NCI-H82 treated with DMSO at 0.1 percent for 48 hours (cell line): ENCODE results near the gene TEFM.
"Not testable (repeated sequence)": the region's sequence is repeated elsewhere in the genome, so short reads cannot be mapped to it uniquely, and the experiment has no call there.

Experiments
- DNase-seq: peaks from one replicate; lab custom pipeline; 2025; ENCODE audit not compliant: unreplicated experiment; lab: John Stamatoyannopoulos, UW

TEFM gene, protein sequence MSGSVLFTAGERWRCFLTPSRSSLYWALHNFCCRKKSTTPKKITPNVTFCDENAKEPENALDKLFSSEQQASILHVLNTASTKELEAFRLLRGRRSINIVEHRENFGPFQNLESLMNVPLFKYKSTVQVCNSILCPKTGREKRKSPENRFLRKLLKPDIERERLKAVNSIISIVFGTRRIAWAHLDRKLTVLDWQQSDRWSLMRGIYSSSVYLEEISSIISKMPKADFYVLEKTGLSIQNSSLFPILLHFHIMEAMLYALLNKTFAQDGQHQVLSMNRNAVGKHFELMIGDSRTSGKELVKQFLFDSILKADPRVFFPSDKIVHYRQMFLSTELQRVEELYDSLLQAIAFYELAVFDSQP

DNA sequence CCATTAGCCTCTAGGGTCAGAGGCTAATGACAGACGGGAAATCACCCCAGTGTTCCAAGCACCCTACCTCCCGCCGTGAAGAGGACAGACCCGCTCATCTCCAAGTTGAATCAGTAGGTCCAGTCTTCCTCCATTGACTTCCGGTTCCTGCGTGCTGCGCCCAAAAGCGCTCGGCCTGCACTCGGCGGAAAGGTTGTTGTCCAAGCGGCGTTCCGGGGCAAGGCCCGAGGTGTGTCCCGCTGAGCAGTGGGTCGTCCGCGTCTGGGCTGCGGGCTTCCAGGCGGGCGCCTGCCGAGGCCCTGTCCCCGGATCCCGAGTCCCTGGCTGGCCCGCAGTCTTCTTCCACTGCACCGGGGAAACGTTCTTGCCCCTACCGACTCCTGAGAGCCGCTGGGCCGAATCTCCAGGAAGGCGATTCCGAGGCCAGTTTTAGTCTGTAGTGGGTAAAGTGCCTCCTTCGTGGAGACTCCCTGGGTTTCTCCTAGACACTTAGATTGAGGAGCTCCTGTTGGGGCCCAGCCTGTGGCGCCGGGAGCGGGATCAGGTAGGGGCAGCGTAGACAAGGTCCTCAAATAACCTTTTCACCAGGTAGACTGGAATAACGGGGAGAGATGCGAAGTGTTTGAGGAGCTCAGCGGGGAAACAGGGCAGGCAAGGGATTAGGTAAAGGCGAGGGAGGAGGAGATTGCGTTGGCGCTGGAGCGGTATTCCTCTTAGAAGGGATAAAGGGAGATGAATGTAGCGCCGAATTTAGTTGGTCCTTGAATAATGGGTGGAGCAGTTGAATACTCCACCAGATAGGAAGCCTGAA is at the start of gene TEFM:
Gene TEFM, minus strand, starts transcription at position 138 of the 811 bp plus-strand sequence. Its CDS starts 40 bp downstream, at position 98.
- DNase-seq, result peak; percentile 81

DNA sequence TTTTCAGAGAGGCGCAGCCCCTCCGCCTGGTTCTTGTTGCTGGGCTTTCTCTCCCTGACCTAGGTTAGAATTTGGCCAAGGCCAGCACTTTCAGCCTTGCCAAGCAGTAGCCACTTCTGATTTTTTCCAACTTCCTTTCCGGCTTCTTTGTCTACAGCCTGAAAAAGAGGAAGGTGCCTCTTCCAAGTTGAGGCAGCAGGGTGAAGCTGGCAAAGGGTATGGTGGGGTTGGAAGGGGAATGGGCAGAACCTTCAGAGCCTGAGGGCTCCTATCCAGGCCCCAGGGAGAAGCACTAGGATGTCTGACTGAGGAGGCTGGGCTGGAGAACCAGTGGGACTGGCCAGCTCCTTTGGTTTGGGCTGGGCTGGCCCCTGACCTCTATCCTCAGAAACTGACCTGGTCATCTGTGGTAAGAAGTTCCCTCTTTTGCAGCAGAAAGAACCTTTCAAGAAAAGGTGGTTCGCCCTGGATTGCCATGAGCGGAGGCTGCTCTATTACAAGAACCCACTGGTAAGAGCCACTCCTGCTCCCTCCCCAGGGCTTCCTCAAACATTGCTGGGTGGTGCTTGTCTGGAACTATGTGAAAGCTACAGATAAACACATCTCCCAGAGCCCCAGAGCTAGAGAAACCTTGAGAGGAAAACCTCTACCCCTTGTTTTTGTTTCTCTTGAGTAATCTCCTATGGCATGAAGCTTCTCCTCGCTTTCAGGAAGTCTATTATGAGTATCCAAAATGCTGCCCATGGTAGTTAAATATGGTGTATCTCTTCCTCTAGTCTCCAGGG is 48.2 kb upstream of the TEFM start:
- no peak for DNase-seq

DNA sequence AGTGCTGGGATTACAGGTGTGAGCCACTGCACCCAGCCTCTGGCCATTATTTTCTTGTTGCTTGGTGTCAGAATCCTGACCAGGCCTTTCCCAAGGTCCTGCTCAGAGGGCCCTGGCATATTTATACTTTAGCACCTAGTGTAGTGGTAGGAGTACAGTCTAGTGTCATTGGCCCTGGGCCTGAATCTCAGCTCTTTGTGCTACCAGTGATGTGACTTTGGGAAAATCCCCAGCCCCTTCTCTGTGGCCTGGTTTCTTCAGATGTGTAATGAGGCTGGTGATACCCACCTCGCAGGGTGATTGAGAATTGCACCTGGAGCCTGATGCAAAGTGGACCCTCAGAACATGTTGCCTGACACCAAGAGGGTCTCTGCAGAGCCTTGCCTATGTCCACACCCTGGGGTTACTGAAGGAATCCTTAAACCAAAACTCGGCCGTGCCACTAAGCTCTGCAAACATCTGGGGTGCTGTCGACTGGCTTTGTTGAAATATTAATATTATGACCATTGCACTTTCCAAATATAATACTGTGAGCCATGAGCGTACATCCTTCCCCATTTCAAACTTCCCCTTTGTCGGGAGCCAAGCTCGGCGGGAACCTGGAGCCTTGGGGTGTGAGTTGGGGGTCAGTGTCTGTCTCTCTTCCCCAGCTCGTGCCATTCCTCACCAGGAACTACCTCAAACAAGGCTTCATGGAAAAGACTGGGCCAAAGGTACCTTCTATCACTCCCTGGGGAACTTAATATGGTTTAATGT is 46.8 kb upstream of the TEFM start:
- DNase-seq, result no peak

DNA sequence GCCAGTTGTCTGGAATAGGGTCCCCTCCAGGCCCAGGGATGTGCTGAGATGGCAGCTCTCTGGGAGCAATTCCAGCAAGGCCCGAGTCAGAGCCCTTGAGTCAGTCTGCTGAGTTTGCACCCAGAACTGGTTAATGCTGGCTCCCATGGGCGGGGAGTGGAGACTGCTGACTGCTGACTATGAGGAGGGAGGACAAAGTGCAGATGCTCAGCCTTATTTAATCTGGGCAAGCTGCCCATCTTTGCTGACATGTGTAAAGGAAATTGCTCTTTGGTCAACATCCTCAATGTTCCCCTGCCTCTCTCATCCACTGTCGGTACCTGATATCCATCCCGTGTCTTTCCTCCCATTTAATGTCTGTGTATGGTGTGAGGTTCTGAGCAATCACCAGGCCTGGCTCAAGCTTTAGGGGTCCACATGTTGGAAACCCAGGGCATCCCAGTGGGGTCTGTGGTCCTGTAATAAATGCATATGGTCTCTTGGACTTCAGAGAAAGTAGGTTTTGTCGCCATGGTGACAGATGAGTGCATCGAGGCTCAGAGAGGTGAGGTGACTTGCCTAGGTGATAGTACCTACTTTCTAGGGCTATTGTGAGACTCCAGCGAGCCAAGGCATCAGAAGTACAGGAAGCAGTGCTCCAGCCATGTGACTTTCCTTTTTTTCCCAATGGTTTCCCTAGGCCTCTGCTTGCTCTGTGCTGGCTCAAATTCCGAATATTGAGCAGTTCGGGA is 44.8 kb upstream of the TEFM start:
- DNase-seq, result no peak

DNA sequence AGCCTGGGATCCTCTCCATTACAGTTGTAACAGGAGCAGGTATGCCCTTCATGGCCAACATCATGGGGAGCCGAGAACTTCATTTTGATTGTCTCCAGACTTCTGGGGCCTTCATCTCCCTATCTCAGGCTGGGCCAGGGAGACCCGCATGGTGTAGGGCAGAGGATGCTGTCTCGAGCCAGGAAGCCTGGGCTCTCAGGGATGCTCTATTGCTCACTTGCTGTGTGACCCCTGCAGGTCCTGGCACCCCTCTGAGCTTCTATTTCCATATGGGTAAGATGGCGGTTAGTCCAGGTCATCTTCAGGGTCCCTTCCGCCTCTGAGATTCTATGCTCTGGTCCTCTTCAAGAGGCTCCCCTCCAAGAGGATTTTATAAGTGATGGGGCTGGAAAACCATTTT is 44.2 kb upstream of the TEFM start:
- no peak for DNase-seq

DNA sequence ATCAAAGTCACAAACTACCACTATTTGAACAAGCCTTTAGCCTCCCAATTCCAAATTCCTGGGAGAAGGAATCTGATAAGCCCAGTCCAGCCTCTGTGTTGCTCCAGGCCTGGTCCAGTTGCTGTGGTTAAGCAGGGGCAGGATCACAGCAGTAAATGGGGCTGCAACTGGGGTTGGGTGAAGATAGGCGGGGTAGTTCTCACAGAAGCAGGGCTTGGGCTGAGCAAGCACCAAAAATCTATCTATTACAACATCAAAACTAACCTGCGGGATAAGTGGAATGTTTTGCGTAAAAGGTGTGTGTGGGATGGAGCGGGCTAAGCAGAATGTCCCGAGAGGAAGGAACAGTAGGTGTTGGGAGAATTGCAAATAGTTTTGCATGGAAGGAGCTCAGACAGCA is 41.8 kb upstream of the TEFM start:
- no peak for DNase-seq

DNA sequence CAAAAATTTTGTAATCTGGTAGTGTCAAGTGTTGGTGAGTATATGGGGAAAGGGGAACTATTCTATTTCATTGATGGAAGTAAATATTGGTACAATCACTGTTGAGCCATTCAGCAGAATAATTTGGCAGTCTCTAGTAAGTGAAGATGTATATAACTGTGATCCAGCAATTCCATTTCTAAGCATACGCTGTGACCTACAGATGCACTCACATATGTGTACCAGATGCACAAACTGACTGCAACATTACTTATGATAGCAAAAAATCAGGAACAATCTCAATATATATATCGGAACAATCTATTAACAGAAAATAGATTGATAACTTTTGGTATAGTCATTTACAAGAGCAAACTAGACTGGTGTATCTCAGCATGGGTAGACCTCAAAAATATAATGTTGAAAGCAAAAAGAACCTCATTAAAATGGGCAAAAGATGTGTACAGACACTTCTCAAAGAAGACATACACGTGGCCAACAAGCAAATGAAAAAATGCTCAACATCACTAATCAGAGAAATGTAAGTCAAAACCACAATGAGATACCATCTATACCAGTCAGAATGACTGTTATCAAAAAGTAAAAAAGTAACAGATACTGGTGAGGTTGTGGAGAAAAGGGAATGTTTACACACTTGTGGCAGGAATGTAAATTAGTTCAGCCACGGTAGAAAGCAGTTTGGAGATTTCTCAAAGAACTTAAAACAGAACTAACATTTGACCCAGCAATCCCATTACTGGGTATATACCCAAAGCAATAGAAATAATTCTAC is 36.5 kb upstream of the TEFM start:
- no peak for DNase-seq

DNA sequence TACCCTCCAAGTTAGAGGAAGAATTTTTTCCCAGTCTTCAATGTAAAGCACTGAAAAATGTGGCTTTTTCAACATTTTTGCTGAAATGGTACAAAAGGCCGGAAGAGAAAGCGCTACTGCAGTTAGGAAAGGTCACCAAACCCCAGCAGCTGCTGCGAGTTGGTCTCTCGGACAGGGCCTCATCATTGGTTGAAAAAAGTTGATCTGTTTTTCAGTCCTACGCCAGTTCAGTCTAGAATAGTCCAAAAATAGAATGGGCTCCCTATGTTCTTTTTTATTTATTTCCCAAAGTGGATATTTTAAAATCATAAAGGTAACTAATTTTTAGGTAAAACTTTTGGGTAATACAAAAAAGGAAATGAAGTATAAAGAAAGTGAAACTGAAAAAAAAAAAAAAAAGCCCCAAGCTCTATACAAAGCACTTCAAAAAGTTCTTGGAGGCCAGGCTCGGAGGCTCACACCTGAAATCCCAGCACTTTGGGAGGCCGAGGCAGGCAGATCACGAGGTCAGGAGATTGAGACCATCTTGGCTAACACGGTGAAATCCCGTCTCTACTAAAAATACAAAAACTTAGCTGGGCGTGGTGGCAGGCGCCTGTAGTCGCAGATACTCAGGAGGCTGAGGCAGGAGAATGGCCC is 33.1 kb upstream of the TEFM start:
- DNase-seq, result no peak

DNA sequence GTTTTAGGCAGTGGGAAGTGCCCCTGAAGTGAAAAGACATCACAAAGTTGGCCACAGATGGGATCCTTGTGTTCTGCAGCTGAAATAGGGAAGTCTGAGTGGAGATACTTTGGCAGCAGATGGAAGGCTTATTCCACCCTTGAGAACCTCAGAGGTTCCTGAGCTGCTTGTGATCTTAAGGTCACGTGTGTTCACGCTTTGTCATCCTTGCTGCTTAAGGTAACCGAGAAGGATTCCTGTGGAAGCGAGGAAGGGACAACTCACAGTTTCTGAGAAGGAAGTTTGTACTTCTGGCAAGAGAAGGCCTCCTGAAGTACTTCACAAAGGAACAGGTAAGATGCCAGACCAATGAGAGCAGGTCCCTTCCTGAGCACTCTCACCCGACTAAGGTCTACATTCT is 27.9 kb upstream of the TEFM start:
- DNase-seq, result no peak

DNA sequence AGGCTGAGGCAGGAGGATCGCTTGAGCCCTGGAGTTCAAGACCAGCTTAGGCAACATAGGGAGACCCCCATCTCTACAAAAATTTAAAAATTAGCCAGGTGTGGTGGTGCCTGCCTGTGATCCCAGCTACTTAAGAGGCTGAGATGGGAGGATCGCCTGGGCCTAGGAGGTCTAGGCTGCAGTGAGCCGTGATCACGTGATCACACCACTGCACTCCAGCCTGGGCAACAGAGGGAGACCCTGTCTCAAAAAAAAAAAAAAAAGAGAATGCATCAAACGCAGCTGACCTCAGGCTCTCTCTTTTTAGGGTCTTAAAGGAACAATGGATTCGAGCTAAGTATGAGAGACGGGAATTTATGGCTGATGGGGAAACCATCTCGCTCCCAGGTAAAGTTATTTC is 25.5 kb upstream of the TEFM start:
- DNase-seq, result not testable (repeated sequence)

DNA sequence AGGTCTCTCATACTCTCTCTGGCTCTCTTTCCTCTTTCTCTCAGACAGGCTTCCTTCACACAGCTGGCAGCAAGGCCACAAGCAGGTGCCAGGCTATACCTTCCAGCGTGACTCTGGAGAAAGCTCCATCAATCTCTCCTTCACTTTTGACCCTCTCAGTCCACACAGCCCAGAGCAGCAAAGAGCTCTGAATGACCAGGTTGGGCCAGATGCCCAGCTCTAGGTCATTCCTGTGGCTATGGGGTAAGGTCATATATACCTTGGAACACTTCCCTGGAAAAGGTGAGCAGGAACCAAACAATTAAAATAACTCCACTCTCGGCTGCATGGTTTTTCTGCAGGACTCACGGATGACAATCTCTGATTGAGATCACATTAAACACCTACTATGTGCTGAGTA is 24.5 kb upstream of the TEFM start:
- DNase-seq, result no peak

DNA sequence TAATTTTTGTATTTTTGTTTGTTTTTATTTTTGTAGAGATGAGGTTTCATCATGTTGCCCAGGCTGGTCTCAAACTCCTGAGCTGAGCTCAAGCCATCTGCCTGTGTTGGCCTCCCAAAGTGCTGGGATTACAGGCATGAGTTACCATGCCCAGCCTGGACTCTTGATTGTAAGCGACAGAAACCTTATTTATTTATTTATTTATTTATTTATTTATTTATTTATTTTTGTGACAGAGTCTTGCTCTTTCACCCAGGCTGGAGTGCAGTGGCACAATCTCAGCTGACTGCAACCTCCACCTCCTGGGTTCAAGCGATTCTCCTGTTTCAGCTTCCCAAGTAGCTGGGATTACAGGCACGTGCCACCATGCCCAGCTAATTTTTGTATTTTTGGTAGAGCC is 23.8 kb upstream of the TEFM start:
- DNase-seq, result not testable (repeated sequence)

DNA sequence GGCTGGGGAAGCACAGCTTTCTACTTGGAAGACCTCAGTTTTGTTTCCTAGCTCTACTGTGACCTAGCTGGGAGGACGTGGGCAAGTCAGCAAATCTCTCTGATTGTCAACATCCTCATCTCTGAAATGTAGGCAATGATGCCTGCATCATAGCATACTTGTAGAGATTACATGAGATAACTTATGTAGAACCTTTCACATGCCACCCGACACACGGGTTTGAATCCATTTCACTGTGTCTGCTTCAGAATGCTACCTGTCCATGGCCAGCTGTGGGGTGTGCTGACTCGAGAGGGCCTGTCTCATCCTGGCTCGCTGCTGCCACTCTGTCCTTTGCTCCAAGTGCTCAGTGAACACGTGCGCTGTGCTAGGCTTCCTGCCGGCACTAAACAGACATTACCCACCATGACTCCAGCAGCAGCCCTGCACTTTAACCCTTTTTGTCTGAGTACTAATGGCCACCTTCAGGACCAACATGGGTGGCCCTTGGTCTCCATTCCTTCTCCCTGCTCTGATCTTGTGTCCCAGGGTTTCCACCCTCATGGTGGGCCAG is 23.1 kb upstream of the TEFM start:
- DNase-seq, result no peak

DNA sequence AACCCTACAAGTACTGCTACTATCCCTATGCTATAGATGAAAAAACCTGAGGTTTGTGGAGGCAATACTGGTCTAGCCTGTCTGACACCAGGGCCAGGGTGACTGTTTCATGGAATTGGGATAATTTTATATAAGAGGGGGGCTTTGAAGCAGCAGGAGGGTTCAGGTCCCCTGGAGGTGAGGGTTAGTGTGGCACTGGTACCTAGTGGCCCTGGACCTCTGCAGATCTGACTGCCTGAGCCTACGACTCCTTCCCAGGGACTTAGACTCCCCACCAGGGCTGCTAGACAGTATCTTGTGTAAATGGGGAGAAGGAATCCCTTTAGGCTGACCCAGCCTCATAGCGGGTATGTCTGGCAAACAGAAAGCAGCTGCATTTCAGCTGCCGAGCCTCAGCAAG is 22.5 kb upstream of the TEFM start:
- DNase-seq, result no peak

DNA sequence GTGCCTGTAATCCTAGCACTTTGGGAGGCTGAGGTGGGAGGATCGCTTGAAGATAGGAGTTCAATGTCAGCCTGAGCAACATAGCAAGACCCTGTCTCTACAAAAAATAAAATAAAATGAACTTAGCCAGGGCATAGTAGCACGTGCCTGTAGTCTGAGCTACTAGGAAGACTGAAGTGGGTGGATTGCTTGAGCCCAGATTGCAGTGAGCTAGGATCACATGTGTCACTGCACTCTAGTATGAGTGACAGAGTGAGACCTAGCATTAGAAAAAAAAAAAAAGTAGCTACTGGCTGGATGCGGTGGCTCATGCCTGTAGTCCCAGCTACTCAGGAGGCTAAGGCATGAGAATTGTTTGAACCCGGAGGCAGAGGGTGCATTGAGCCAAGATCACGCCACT is 21.7 kb upstream of the TEFM start:
- no peak for DNase-seq

DNA sequence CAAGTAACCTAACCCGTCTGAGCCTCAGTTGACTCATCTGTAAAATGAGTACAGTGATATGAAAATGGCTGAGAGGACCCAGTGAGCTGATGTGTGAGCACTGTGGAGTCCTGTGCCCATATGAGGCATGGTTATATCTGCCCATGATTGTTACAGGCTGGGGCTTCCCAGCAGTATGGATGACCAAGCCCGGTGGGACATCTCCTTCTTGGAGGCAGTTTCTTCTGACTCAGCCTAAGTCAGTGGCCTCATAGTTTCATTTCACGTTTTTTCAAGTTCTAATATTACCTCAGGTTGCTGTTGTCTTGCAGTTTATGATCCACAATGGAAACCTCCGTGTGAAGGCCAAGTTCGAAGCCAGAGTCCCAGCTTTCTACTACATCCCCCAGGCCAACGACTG is 20.5 kb upstream of the TEFM start:
- no peak for DNase-seq

DNA sequence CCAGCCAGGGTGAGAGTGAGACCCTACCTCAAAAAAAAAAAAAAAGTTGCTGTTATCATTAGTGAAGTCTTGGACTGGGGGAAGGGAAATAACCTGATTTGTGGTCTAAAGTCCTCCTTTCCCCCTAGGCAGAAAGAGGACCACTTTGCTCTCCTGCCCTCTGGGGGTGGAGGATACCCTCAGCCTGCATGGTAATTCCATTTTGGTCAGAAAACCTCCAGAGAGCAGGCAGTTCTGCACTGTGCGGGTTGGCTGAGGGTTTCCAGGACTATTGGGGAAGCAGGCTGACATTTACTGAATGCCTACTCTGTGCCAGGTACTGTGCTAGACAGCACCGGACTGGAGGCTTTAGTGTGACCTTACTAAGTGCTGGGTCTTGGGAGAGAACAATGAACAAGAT is 18.3 kb upstream of the TEFM start:
- no peak for DNase-seq

DNA sequence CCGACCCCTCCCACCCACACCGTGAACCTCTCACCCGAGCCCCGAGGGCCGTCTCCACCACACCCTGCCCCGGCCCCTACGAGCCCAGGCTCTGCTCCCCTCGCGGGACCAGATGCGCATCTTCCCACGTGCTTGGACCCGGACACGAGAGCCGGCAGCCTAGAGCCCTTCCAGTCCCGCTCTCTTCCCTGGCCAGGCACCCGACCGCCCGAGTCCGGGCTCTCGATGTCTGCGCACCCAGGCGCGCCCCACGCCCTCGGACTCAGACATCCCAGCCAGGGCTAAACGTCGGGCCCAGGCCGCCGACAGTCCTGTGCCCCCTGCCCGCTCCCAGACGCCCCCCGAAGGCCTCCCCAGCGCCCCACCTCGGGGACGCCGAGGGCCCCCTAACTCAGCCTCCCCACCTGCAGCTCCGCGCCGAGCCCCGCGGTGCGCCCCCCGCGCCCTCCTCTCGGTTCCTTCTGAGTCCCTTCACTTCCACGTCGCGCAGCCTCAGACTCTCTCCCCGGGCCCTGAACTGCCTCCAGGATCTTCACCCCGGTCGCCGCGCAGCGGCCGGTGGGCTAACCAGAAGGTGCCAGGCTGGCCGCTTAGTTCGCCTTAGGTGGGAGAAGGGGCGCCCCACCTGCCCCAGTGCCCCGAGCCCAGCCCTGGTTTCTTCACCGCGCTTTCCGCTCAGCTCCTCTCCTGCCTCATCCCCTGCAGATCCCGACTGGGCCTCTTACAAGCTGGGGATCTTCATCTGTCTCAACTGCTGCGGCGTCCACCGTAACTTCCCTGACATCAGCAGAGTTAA is 16.4 kb upstream of the TEFM start:
- DNase-seq, result no peak
